ENCODE measurements around the gene PLGRKT. TPM values are rescaled to one million over a fixed set of nuclear protein-coding genes. Genes with fewer than 3 reads are reported as not detected.
"Not testable (repeated sequence)": the region's sequence is repeated elsewhere in the genome, so short reads cannot be mapped to it uniquely, and the experiment has no call there.

Gene PLGRKT
- total RNA-seq, 2 donors from 2014 or later: 3.3 to 7.8 TPM

DNA sequence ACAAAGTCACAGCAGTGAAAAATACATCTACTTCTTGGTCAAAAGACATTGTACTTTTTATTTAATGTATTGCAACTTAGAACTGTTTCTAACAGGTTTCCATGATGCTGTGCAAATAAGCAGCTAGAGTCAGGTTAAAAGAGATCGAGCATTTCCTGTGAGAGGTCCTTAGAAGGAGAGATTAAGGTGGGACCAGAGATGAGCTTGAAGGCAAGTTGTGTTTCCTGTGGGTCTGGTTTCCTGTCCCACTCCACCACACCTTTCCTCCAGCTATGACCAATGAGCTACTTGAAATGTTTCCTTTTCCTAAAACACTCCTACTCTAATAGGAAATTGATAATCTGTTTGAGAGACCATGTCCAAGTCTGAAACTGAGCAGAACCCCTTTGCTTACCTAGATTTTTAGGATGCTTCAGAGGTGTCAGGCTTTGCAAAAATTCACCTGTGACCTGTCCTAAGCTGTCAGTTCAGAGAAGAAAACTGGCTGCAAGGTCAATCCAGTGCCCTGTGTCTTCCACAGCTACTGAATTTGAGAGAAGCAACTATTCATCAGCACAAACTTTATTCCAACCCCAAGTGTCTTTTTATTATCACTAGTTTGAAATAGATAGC, 85.0 kb downstream of the PLGRKT start:
- no peak for DNase-seq
- 61 to 78% methylated on average over 1 of the region's 1 CpG for WGBS, 2 donors
- Histone ChIP-seq H3K9me3 (peaks cover 0 to 6% (median 0%) of the 10 kb centered on the region in 3 donors), H3K36me3 (replicated peaks in 1 of 2; ENCODE audit: insufficient read depth in 1 of 2, low read depth in 2 of 2) (no peaks in the 10 kb centered on the region), H3K27ac (no peak overlapping the region), H3K4me1 (no peaks in the 10 kb centered on the region), H3K27me3 (no peaks in the 10 kb centered on the region), H3K4me3 (no peak overlapping the region)
- no peak for TF ChIP-seq POLR2A (IDR thresholded peaks at IDR 0.05)
- TF ChIP-seq, protein P1, sequence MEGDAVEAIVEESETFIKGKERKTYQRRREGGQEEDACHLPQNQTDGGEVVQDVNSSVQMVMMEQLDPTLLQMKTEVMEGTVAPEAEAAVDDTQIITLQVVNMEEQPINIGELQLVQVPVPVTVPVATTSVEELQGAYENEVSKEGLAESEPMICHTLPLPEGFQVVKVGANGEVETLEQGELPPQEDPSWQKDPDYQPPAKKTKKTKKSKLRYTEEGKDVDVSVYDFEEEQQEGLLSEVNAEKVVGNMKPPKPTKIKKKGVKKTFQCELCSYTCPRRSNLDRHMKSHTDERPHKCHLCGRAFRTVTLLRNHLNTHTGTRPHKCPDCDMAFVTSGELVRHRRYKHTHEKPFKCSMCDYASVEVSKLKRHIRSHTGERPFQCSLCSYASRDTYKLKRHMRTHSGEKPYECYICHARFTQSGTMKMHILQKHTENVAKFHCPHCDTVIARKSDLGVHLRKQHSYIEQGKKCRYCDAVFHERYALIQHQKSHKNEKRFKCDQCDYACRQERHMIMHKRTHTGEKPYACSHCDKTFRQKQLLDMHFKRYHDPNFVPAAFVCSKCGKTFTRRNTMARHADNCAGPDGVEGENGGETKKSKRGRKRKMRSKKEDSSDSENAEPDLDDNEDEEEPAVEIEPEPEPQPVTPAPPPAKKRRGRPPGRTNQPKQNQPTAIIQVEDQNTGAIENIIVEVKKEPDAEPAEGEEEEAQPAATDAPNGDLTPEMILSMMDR (IDR thresholded peaks at IDR 0.05): no peak
- no peak for ATAC-seq
- intact Hi-C loops (cut with DNase I): no loop called here

DNA sequence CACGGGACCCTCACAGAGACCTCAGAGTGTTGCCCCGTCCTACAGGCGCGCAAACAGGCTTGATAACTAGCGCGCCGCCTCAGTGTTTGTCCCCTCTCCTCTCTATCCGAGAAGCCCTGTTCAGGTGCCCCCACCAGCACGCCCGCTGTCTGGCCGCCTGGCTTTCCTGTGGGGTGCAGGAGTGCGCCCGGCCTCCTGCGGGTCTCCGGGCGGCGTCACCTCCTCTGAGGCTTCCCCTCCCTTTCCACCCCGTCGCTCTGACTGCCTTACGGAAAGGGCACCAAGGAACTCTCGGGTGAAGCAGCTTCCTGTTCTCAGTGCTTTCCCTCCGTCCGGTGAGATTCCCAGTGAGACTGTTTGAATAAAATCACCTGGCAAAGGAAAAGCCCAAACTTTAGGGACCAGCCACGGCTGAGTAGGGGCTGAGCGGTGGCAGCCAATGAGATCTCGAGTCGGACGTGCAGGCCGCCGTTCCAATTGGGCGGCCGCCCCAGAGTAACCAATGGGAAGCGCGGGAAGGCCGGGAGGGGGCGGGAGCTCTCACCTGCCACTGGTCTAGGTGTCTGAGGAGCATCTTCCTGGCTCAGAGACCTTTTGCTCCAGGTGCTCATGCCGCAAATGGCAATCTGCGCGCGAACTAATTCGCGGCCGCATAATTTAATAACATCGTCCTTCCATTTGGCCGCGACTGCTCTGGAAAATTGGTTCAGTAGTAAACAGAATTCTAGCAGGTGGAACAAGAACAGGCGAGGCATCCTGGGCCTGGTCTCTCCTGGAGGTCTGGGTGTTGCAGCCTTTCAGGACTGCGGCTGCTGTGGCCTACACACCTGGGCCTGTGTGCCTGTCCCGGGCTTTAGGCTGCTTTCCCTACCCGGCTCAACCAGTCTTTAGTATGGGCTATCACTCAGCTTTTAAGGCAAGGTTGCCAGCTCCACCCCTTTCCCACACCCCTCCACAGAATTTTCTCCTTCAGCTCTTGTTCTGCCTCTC, 98.4 kb downstream of the PLGRKT start, which contains the start of gene RLN1:
Gene RLN1, minus strand, starts transcription at position 885 of the 990 bp plus-strand sequence. Its CDS starts 130 bp downstream, at position 755.
- H3K36me3 ChIP-seq (replicated peaks in 1 of 2; ENCODE audit: insufficient read depth in 1 of 2, low read depth in 2 of 2); H3K4me3 ChIP-seq; H3K9me3 ChIP-seq; H3K4me1 ChIP-seq; intact Hi-C loops (cut with DNase I); H3K27ac ChIP-seq; H3K27me3 ChIP-seq: not testable (repeated sequence)
- DNase-seq: peak in 2 of 4 donors; percentile 8 to 12
- WGBS, 2 donors: 10 to 29% methylated on average over 14 of the region's 50 CpGs
- ATAC-seq: peak; percentile 100

DNA sequence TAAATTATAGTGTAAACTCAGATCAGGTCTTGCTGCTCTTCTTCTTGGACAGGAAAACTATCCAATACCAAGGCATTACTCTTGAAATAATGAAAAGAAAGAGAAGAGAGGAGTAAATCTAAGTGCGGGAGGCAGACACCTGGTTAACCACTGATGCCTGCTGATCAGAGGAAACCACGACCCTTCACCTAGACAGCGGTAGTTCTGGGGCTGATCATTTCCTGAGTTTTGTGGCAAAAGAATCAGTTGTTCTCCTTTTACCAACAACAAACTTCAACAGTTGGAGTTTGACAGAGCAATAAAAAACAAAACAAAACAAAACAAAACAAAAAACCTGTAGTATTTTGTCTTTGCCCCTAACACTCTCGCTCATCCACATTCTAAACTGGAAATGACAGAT, 101.0 kb downstream of the PLGRKT start:
- DNase-seq: no peak
- Histone ChIP-seq H3K27ac (no peak overlapping the region), H3K9me3 (no peaks in the 10 kb centered on the region), H3K36me3 (replicated peaks in 1 of 2; ENCODE audit: insufficient read depth in 1 of 2, low read depth in 2 of 2) (no peaks in the 10 kb centered on the region), H3K4me3 (no peak overlapping the region), H3K4me1 (no peaks in the 10 kb centered on the region), H3K27me3 (no peaks in the 10 kb centered on the region)
- intact Hi-C loops (cut with DNase I): no loop called here
- ATAC-seq: no peak
- WGBS, 2 donors: 46 to 73% methylated on average over 4 of the region's 4 CpGs
- no peak for TF ChIP-seq POLR2A (IDR thresholded peaks at IDR 0.05)

DNA sequence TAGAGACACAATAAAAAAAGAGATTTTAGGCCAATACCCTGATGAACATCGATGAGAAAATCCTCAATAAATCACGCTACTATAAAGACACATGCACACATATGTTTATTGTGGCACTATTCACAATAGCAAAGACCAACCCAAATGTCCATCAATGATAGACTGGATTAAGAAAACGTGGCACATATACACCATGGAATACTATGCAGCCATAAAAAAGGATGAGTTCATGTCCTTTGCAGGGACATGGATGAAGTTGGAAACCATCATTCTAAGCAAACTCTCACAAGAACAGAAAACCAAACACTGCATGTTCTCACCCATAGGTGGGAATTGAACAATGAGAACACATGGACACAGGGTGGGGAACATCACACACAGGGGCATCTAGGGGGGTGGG, 106.4 kb downstream of the PLGRKT start:
- ATAC-seq; DNase-seq; H3K36me3 ChIP-seq (replicated peaks in 1 of 2; ENCODE audit: insufficient read depth in 1 of 2, low read depth in 2 of 2); intact Hi-C loops (cut with DNase I); H3K27me3 ChIP-seq; H3K9me3 ChIP-seq; H3K4me1 ChIP-seq; H3K27ac ChIP-seq; H3K4me3 ChIP-seq: not testable (repeated sequence)
- 76 to 78% methylated on average over 3 of the region's 3 CpGs for WGBS, 2 donors

DNA sequence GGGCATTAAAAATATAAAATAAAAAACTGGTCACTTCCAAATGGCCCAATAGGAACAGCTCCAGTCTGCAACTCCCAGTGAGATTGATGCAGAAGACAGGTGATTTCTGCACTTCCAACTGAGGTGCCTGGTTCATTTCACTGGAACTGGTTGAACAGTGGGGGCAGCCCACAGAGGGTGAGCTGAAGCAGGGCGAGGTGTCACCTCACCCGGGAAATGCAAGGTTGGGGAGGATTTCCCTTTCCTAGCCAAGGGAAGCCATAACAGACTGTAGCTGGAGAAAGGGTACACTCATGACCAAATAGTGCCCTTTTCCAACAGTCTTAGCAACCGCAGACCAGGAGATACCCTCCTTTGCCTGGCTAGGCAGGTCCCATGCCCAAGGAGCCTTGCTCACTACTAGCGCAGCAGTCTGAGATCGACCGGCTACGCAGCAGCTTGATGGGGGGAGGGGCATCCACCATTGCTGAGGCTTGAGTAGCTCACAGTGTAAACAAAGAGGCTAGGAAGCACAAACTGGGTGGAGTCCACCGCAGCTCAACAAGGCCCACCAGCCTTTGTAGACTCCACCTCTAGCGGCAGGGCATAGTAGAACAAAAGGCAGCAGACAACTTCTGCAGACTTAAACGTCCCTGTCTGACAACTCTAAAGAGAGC, 110.7 kb downstream of the PLGRKT start:
- Histone ChIP-seq H3K4me1 (no peaks in the 10 kb centered on the region), H3K4me3 (no peak overlapping the region), H3K9me3 (no peaks in the 10 kb centered on the region), H3K36me3 (replicated peaks in 1 of 2; ENCODE audit: insufficient read depth in 1 of 2, low read depth in 2 of 2) (no peaks in the 10 kb centered on the region), H3K27ac (no peak overlapping the region), H3K27me3 (no peaks in the 10 kb centered on the region)
- ATAC-seq (peak; percentile 24), DNase-seq (peak; percentile 35 to 75 (median 69))
- WGBS, 2 donors: 37 to 52% methylated on average over 10 of the region's 10 CpGs
- TF ChIP-seq POLR2A (IDR thresholded peaks at IDR 0.05): no peak
- intact Hi-C loops (cut with DNase I): no loop called here

DNA sequence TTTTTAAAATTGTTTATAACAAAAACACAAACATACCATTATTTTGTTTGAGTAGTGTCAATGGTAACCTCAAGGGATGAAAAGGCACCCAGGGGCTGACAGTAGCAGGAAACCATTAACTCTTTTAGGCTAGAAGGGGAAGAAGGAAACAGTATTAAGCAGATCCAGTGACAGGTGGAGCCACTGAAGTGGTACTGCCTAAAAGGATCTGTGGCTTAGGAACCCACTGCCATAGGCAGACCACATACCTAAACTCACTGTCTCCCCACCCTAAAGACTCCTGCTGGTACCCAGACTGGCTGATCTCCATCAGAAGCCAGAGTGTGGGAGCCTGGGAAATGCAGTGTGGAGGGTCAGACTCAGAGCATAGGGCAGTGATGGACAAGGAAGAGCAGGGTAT, 111.5 kb downstream of the PLGRKT start:
- Histone ChIP-seq H3K4me3 (no peak overlapping the region), H3K36me3 (replicated peaks in 1 of 2; ENCODE audit: insufficient read depth in 1 of 2, low read depth in 2 of 2) (no peaks in the 10 kb centered on the region), H3K9me3 (no peaks in the 10 kb centered on the region), H3K27ac (no peak overlapping the region), H3K27me3 (no peaks in the 10 kb centered on the region), H3K4me1 (no peaks in the 10 kb centered on the region)
- intact Hi-C loops (cut with DNase I): no loop called here
- DNase-seq (no peak), ATAC-seq (no peak)
- TF ChIP-seq POLR2A (IDR thresholded peaks at IDR 0.05): no peak
- TF ChIP-seq, protein P1 (IDR thresholded peaks at IDR 0.05): no peak

DNA sequence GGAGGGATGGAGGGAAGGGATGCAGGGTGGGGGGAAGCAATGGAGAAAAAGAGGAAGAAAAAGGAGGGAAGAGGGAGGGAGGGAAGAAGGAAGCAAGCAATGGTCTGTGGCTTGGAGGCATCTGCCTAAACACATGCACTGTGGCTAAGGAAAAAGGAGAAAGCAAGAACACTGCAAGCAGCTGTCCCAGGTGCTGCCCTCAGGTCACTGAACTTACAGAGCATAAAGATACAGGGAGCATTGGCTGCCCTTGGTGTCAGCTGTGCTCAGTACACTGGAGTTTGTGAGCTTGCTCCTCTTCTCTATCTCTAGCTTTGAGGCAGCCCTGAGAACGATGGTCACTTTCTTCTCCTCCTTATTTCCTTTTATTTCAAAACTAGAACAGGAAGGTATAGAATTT, 116.1 kb downstream of the PLGRKT start:
- DNase-seq; H3K36me3 ChIP-seq (replicated peaks in 1 of 2; ENCODE audit: insufficient read depth in 1 of 2, low read depth in 2 of 2); H3K27me3 ChIP-seq; H3K27ac ChIP-seq; ATAC-seq; H3K9me3 ChIP-seq; H3K4me3 ChIP-seq; intact Hi-C loops (cut with DNase I); H3K4me1 ChIP-seq: not testable (repeated sequence)
- 38 to 50% methylated on average over 1 of the region's 1 CpG for WGBS, 2 donors

Measured in body of pancreas (tissue), 4 donors.